ENCODE measurements around the gene CLSTN2.

CLSTN2 gene

DNA sequence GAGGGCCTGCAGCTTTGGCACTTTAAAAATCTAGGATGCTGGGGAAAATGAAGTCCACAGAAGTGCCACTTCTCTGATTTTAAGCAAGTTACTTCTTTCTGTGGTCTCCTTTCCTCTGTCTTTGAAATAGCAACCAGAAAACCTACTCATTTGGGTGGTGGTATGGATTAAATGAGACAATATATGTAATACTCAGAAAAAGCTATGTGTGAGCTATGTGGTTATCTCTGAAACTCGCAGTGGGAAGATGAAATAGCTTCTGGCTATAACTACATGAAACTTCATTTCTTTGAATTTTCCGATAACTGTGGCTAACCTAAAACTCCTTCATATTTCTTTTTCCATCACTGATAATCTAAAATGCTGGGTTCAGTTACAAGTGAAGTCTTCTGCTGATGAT is 368.9 kb downstream of the CLSTN2 start:
- TF ChIP-seq, protein P1, sequence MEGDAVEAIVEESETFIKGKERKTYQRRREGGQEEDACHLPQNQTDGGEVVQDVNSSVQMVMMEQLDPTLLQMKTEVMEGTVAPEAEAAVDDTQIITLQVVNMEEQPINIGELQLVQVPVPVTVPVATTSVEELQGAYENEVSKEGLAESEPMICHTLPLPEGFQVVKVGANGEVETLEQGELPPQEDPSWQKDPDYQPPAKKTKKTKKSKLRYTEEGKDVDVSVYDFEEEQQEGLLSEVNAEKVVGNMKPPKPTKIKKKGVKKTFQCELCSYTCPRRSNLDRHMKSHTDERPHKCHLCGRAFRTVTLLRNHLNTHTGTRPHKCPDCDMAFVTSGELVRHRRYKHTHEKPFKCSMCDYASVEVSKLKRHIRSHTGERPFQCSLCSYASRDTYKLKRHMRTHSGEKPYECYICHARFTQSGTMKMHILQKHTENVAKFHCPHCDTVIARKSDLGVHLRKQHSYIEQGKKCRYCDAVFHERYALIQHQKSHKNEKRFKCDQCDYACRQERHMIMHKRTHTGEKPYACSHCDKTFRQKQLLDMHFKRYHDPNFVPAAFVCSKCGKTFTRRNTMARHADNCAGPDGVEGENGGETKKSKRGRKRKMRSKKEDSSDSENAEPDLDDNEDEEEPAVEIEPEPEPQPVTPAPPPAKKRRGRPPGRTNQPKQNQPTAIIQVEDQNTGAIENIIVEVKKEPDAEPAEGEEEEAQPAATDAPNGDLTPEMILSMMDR (IDR thresholded peaks at IDR 0.05; ENCODE audit: low read depth, low read length) = no peak
- no peak for DNase-seq (ENCODE audit: extremely low read depth, low read depth)

DNA sequence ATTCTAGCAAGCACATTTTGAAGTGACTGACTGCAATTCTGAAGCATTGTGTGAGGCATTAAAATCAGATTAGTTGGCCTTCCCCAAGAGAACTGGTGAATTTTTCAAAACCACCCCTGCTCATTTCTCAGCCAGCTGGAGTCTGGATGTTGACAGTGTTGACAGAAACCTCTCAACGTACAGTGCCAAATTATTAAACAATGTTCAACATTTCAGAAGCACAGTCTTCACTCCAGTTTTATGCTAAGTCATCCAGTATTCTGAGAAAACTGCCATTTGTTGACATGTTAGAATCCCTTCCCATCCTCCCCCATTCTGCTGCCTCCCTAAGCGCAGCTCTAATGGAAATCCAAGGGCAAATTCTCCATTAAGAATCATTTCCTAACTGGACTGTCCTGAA is 373.6 kb downstream of the CLSTN2 start:
- no peak for DNase-seq (ENCODE audit: extremely low read depth, low read depth)
- TF ChIP-seq, protein P1 (IDR thresholded peaks at IDR 0.05; ENCODE audit: low read depth, low read length) = no peak

DNA sequence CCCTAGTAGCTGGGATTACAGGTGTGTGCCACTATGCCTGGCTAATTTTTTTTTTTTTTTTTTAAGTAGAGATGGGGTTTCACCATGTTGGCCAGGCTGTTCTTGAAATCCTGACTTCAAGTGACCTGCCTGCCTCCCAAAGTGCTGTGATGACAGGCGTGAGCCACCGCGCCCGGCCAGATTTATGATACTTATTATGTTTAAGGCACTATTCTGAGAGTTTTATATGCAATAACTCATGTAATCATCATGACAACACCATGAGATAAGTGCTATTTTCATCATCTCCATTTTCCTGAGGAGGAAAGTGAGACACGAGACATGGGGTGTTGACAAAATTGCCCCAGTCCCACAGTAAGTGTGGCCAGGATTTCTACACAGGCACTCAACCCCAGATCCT is 376.4 kb downstream of the CLSTN2 start:
- no peak for DNase-seq (ENCODE audit: extremely low read depth, low read depth)
- TF ChIP-seq, protein P1 (IDR thresholded peaks at IDR 0.05; ENCODE audit: low read depth, low read length) = no peak

DNA sequence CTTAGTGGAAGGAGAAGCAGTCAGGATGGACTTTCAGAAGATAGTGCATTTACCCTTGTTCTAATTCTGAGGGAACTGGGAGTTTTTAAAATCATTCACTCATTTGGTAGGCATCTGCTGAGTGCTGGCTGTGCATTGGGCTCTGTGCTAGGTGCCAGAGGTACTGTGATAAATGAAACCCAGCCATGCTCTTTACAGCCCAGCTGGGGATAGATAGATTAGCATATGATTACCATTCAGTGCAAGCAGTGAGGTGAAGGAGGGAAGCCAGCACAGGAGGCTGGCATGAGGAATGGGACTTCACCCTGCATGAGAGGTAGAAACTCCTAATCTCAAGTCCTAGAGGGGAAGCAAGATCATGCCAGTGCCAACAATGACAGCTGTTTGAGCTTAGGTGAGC is 381.0 kb downstream of the CLSTN2 start:
- DNase-seq (ENCODE audit: extremely low read depth, low read depth) = no peak
- TF ChIP-seq, protein P1 (IDR thresholded peaks at IDR 0.05; ENCODE audit: low read depth, low read length) = no peak

DNA sequence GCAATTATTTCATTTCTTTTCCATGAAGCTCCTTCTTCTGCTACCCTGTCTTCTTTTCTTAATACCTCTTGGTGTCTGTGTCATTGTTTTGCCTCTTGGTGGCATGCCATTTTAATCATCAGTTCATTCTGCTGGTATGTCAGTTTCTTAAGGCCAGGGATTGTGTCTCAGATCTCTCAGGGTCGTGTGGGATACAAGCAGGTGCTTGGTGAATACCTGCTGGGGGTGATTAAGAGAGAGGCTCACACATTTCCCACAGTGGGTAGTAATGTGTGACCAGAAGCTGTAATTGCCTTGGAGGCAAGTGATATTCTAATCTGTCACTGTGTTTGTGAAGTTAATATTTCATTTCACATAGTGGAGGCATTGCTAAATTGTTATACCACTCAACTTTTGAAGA is 381.5 kb downstream of the CLSTN2 start:
- no peak for DNase-seq (ENCODE audit: extremely low read depth, low read depth)

DNA sequence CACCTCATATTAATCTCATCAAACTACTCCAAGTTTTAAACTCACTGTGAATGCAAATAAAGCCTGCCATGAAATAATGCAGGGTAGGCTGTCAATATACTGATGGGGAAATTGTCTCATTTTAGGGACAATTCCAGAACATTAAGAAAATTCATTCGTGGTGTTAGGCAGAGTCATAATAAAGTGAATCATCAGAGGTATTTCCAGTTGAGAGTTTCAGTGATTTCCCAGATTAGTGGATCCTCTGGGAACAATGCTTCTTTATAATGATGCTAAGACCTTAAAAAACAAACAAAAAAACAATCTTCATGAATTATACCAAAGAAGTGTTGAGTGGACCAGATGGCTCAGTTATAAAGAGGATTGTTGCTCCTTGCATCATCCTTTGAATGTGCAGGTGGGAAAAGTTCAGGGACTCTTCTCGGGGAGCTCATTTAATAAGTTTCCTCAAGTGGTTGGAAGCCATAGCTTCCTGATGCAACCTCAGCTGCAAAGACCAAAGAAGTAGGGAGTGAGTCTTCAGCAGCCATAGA is 381.9 kb downstream of the CLSTN2 start:
- TF ChIP-seq, protein P1 (IDR thresholded peaks at IDR 0.05; ENCODE audit: low read depth, low read length) = no peak
- no peak for DNase-seq (ENCODE audit: extremely low read depth, low read depth)

More for the DNA sequence above, 381.5 kb downstream of the CLSTN2 start:
- TF ChIP-seq, protein P1 (IDR thresholded peaks at IDR 0.05; ENCODE audit: low read depth, low read length) = no peak

DNA sequence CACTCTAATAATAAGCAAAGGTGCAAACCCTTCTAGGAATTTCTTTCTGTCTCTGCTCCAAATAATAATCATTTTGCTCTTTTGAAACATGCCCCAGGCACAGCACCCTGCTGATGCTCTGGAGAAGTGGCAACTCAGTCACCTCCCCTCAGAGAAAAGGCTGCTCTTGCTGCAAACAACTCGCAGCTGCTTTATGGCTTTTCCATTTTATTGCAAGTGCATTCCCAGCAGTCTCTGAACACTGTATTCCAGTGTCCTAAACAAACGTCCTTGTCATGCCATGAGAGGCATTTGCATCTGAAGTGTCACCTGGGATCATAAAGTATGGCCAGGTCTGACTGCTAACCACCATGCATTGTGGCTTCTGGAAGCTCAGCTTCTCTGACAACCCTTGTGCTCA is 384.8 kb downstream of the CLSTN2 start:
- no peak for DNase-seq (ENCODE audit: extremely low read depth, low read depth)

More for the DNA sequence above, 384.8 kb downstream of the CLSTN2 start:
- TF ChIP-seq, protein P1 (IDR thresholded peaks at IDR 0.05; ENCODE audit: low read depth, low read length) = no peak
